ENCODE measurements around the gene KITLG. TPM values are rescaled to one million over a fixed set of nuclear protein-coding genes. Genes with fewer than 3 reads are reported as not detected.
"Not testable (repeated sequence)": the region's sequence is repeated elsewhere in the genome, so short reads cannot be mapped to it uniquely, and the experiment has no call there.

The KITLG gene
- total RNA-seq, 2 experiments from 2014 or later = 0.14 TPM; not detected in 1

- H3K36me3 Mint-ChIP-seq = no peaks in the 10 kb centered on the region
- ATAC-seq = no peak
- no peak overlapping the region for H3K27ac Mint-ChIP-seq
- no peak overlapping the region for H3K4me3 Mint-ChIP-seq
- CTCF ChIA-PET = no interaction called here
- peaks cover 8% of the 10 kb centered on the region for H3K9me3 Mint-ChIP-seq (ENCODE audit: low read depth)
- no peak for DNase-seq
- H3K27me3 Mint-ChIP-seq = no peaks in the 10 kb centered on the region
- no peaks in the 10 kb centered on the region for H3K4me1 Mint-ChIP-seq
Observed at GRCh38 chr12:88471331-88472045, 108.8 kb downstream of the KITLG start.

- Mint-ChIP-seq H3K27ac (no peak overlapping the region), H3K4me3 (no peak overlapping the region), H3K27me3 (no peaks in the 10 kb centered on the region), H3K9me3 (ENCODE audit: low read depth) (peaks cover 8% of the 10 kb centered on the region), H3K36me3 (no peaks in the 10 kb centered on the region), H3K4me1 (no peaks in the 10 kb centered on the region)
- no peak for ATAC-seq
- no peak for DNase-seq
- CTCF ChIA-PET = no interaction called here
Observed at GRCh38 chr12:88469154-88469553, 111.1 kb downstream of the KITLG start.

- CTCF ChIA-PET = no interaction called here
- Mint-ChIP-seq H3K36me3 (no peaks in the 10 kb centered on the region), H3K27ac (no peak overlapping the region), H3K4me3 (no peak overlapping the region), H3K4me1 (no peaks in the 10 kb centered on the region), H3K27me3 (no peaks in the 10 kb centered on the region), H3K9me3 (ENCODE audit: low read depth) (peaks cover 8% of the 10 kb centered on the region)
- ATAC-seq (no peak), DNase-seq (no peak)
Observed at GRCh38 chr12:88468581-88468980, 111.7 kb downstream of the KITLG start.

GRCh38 chr12:88466708-88467107 lies 113.6 kb downstream of the KITLG start:
- DNase-seq; H3K4me3 Mint-ChIP-seq; H3K9me3 Mint-ChIP-seq (ENCODE audit: low read depth); H3K27me3 Mint-ChIP-seq; CTCF ChIA-PET; H3K36me3 Mint-ChIP-seq; H3K4me1 Mint-ChIP-seq; ATAC-seq; H3K27ac Mint-ChIP-seq: not testable (repeated sequence)

- H3K4me1 Mint-ChIP-seq = no peaks in the 10 kb centered on the region
- CTCF ChIA-PET = no interaction called here
- H3K36me3 Mint-ChIP-seq = no peaks in the 10 kb centered on the region
- H3K4me3 Mint-ChIP-seq = no peak overlapping the region
- no peaks in the 10 kb centered on the region for H3K9me3 Mint-ChIP-seq (ENCODE audit: low read depth)
- ATAC-seq (no peak), DNase-seq (no peak)
- H3K27ac Mint-ChIP-seq = no peak overlapping the region
- no peaks in the 10 kb centered on the region for H3K27me3 Mint-ChIP-seq
Observed at GRCh38 chr12:88458327-88458726, 121.9 kb downstream of the KITLG start.

GRCh38 chr12:88453323-88453722 lies 126.9 kb downstream of the KITLG start:
- Mint-ChIP-seq H3K27me3 (no peaks in the 10 kb centered on the region), H3K9me3 (ENCODE audit: low read depth) (no peaks in the 10 kb centered on the region), H3K4me1 (no peaks in the 10 kb centered on the region), H3K4me3 (no peak overlapping the region), H3K27ac (no peak overlapping the region), H3K36me3 (no peaks in the 10 kb centered on the region)
- CTCF ChIA-PET = no interaction called here
- DNase-seq (no peak), ATAC-seq (no peak)

- ATAC-seq = no peak
- Mint-ChIP-seq H3K4me3 (no peak overlapping the region), H3K9me3 (ENCODE audit: low read depth) (no peaks in the 10 kb centered on the region), H3K36me3 (no peaks in the 10 kb centered on the region), H3K27ac (no peak overlapping the region), H3K4me1 (no peaks in the 10 kb centered on the region), H3K27me3 (no peaks in the 10 kb centered on the region)
- no peak for DNase-seq
- CTCF ChIA-PET = no interaction called here
Observed at GRCh38 chr12:88451205-88451604, 129.1 kb downstream of the KITLG start.

- no peak overlapping the region for H3K27ac Mint-ChIP-seq
- H3K27me3 Mint-ChIP-seq = no peaks in the 10 kb centered on the region
- ATAC-seq (no peak), DNase-seq (no peak)
- no peaks in the 10 kb centered on the region for H3K9me3 Mint-ChIP-seq (ENCODE audit: low read depth)
- CTCF ChIA-PET = no interaction called here
- no peaks in the 10 kb centered on the region for H3K36me3 Mint-ChIP-seq
- H3K4me1 Mint-ChIP-seq = no peaks in the 10 kb centered on the region
- H3K4me3 Mint-ChIP-seq = no peak overlapping the region
Observed at GRCh38 chr12:88450136-88450535, 130.1 kb downstream of the KITLG start.

GRCh38 chr12:88448337-88448915 lies 131.8 kb downstream of the KITLG start:
- H3K27ac Mint-ChIP-seq = no peak overlapping the region
- no peak overlapping the region for H3K4me3 Mint-ChIP-seq
- ATAC-seq = no peak
- no peaks in the 10 kb centered on the region for H3K27me3 Mint-ChIP-seq
- DNase-seq = no peak
- H3K4me1 Mint-ChIP-seq = no peaks in the 10 kb centered on the region
- no peaks in the 10 kb centered on the region for H3K36me3 Mint-ChIP-seq
- no peaks in the 10 kb centered on the region for H3K9me3 Mint-ChIP-seq (ENCODE audit: low read depth)
- CTCF ChIA-PET = no interaction called here

GRCh38 chr12:88445705-88446394 lies 134.4 kb downstream of the KITLG start:
- ATAC-seq (no peak), DNase-seq (no peak)
- CTCF ChIA-PET = no interaction called here
- no peaks in the 10 kb centered on the region for H3K36me3 Mint-ChIP-seq
- no peaks in the 10 kb centered on the region for H3K27me3 Mint-ChIP-seq
- no peaks in the 10 kb centered on the region for H3K4me1 Mint-ChIP-seq
- no peak overlapping the region for H3K4me3 Mint-ChIP-seq
- no peak overlapping the region for H3K27ac Mint-ChIP-seq
- H3K9me3 Mint-ChIP-seq (ENCODE audit: low read depth) = no peaks in the 10 kb centered on the region

GRCh38 chr12:88444481-88444880 lies 135.8 kb downstream of the KITLG start:
- Mint-ChIP-seq H3K9me3 (ENCODE audit: low read depth) (no peaks in the 10 kb centered on the region), H3K27me3 (no peaks in the 10 kb centered on the region), H3K4me3 (no peak overlapping the region), H3K4me1 (no peaks in the 10 kb centered on the region), H3K27ac (no peak overlapping the region), H3K36me3 (no peaks in the 10 kb centered on the region)
- CTCF ChIA-PET = no interaction called here
- no peak for ATAC-seq
- no peak for DNase-seq
